H1 (cell line): ENCODE measurements around the gene PRKD1. TPM values are rescaled to one million over a fixed set of nuclear protein-coding genes. Genes with fewer than 3 reads are reported as not detected.

Experiments
- CTCF ChIA-PET: fragments of 300-600 bp; sonication (Branson Sonifier 250); formaldehyde crosslinking; loops from one replicate; lab custom pipeline; 2021; ENCODE audit not compliant: partially characterized antibody; lab: Charles Lee
- POLR2A ChIA-PET: fragments of 300-600 bp; sonication (Branson Sonifier 250); formaldehyde crosslinking; loops from one replicate; lab custom pipeline; 2021; ENCODE audit warnings: inconsistent platforms; ENCODE audit not compliant: partially characterized antibody; lab: Charles Lee
- DNase-seq, 2 experiments: peaks; one replicate each; pipeline versions ENCODE4 v3.0.0 to v3.0.0-alpha.2; 2010 to 2022; ENCODE audit warnings: low spot score in 2 of 2, low read depth in 1 of 2, mixed read lengths in 1 of 2
- FAIRE-seq: peaks from 2 replicates; lab custom pipeline; 2011; peaks lifted over from hg19 to GRCh38; lab: Jason Lieb, UNC
- H2AFZ ChIP-seq: 2 replicates; pipeline ENCODE4 v1.8.1; 2012; ENCODE audit warnings: low read length, inconsistent platforms
- H2AK5ac ChIP-seq: 2 replicates; pipeline ENCODE4 v1.6.1; 2013; ENCODE audit warnings: low read depth, low read length
- H2BK120ac ChIP-seq: replicated peaks from 2 replicates; pipeline ENCODE3; 2013; ENCODE audit warnings: low read depth, low read length, inconsistent platforms
- H2BK12ac ChIP-seq: 2 replicates; pipeline ENCODE4 v1.6.1; 2013; ENCODE audit warnings: low read depth, low read length
- H2BK15ac ChIP-seq: 2 replicates; pipeline ENCODE4 v1.6.1; 2013; ENCODE audit warnings: low read length
- H2BK20ac ChIP-seq: 2 replicates; pipeline ENCODE4 v1.6.1; 2013; ENCODE audit warnings: low read length
- H2BK5ac ChIP-seq: 2 replicates; pipeline ENCODE4 v1.6.1; 2013; ENCODE audit warnings: low read depth, low read length
- H3K14ac ChIP-seq: 2 replicates; pipeline ENCODE4 v1.6.1; 2013; ENCODE audit warnings: inconsistent platforms; ENCODE audit not compliant: insufficient read length
- H3K18ac ChIP-seq: 2 replicates; pipeline ENCODE4 v1.6.1; 2013; ENCODE audit warnings: low read length; ENCODE audit errors: extremely low read depth
- H3K23ac ChIP-seq: 2 replicates; pipeline ENCODE4 v1.6.1; 2013; ENCODE audit warnings: inconsistent platforms; ENCODE audit not compliant: insufficient read length
- H3K23me2 ChIP-seq: 2 replicates; pipeline ENCODE4 v1.6.1; 2013; ENCODE audit warnings: low read depth, low read length
- H3K27ac ChIP-seq: 2 replicates; pipeline ENCODE4 v1.6.1; 2011; ENCODE audit warnings: low read depth, low read length, inconsistent platforms
- H3K27me3 ChIP-seq, 4 experiments: replicated peaks in 1 of 4; 1 replicate in 1 of 4; 2 replicates in 3 of 4; pipeline versions ENCODE4 v1.6.1 to v1.8.1; 2011 to 2013; ENCODE audit warnings: low read length in 3 of 4, mild to moderate bottlenecking in 3 of 4, inconsistent platforms in 2 of 4, mixed read lengths in 2 of 4, moderate library complexity in 1 of 4; ENCODE audit not compliant: control insufficient read depth in 3 of 4, insufficient read depth in 3 of 4; ENCODE audit errors: extremely low read depth in 1 of 4
- H3K36me3 ChIP-seq, 4 experiments: 2 replicates each; pipeline versions ENCODE4 v1.6.1 to v1.8.1; 2011 to 2013; ENCODE audit warnings: mild to moderate bottlenecking in 4 of 4, low read length in 3 of 4, moderate library complexity in 2 of 4, control low read depth in 1 of 4, inconsistent platforms in 1 of 4; ENCODE audit not compliant: insufficient read depth in 4 of 4, control insufficient read depth in 2 of 4
- H3K4ac ChIP-seq: replicated peaks from 2 replicates; pipeline ENCODE3; 2013; ENCODE audit warnings: low read length, low read depth, mixed read lengths, inconsistent platforms; ENCODE audit not compliant: insufficient read length
- H3K4me1 ChIP-seq, 4 experiments: replicated peaks in 1 of 4; 1 replicate in 1 of 4; 2 replicates in 3 of 4; pipeline versions ENCODE4 v1.6.1 to v1.8.1; 2011 to 2013; ENCODE audit warnings: low read length in 3 of 4, inconsistent platforms in 2 of 4, mixed read lengths in 1 of 4; ENCODE audit not compliant: insufficient read depth in 4 of 4, control insufficient read depth in 3 of 4
- H3K4me2 ChIP-seq, 2 experiments: 2 replicates each; pipeline versions ENCODE4 v1.6.1 to v1.8.1; 2011 to 2013; ENCODE audit warnings: low read depth in 2 of 2, low read length in 2 of 2, control low read depth in 1 of 2, inconsistent platforms in 1 of 2, mild to moderate bottlenecking in 1 of 2; ENCODE audit not compliant: insufficient read depth in 1 of 2
- H3K4me3 ChIP-seq, 4 experiments: fragments of 200-600, 300-600 bp in 1 of 4; sonication (generic), shearing (Covaris generic), sonication (Bioruptor Twin) in 1 of 4; 2 replicates each; pipeline versions ENCODE4 v1.5.1 to v1.8.1; 2011 to 2016; ENCODE audit warnings: low read length in 4 of 4, low read depth in 3 of 4, control low read depth in 2 of 4, inconsistent platforms in 2 of 4, mild to moderate bottlenecking in 2 of 4, mixed read lengths in 1 of 4, moderate library complexity in 1 of 4; ENCODE audit not compliant: insufficient read depth in 2 of 4; ENCODE audit errors: extremely low read depth in 1 of 4
- H3K56ac ChIP-seq: replicated peaks from 2 replicates; pipeline ENCODE3; 2013; ENCODE audit warnings: low read depth, mild to moderate bottlenecking, mixed read lengths, low read length, inconsistent platforms; ENCODE audit not compliant: insufficient read length
- H3K79me1 ChIP-seq: 2 replicates; pipeline ENCODE4 v1.6.1; 2013; ENCODE audit warnings: low read depth, low read length, control low read depth
- H3K79me2 ChIP-seq, 2 experiments: 2 replicates each; pipeline versions ENCODE4 v1.6.1 to v1.8.1; 2012 to 2013; ENCODE audit warnings: low read length in 2 of 2, mild to moderate bottlenecking in 2 of 2, inconsistent platforms in 1 of 2; ENCODE audit not compliant: insufficient read depth in 2 of 2, control insufficient read depth in 1 of 2
- H3K9ac ChIP-seq, 4 experiments: replicated peaks in 1 of 4; 1 replicate in 1 of 4; 2 replicates in 3 of 4; pipeline versions ENCODE4 v1.6.1 to v1.8.1; 2011 to 2013; ENCODE audit warnings: low read depth in 3 of 4, low read length in 3 of 4, control low read depth in 2 of 4, mild to moderate bottlenecking in 2 of 4, moderate library complexity in 2 of 4, inconsistent platforms in 1 of 4; ENCODE audit errors: extremely low read depth in 1 of 4
- H3K9me3 ChIP-seq, 2 experiments: 2 replicates each; pipeline versions ENCODE4 v1.6.1 to v1.8.1; 2012 to 2013; ENCODE audit warnings: mild to moderate bottlenecking in 2 of 2, moderate library complexity in 2 of 2, control low read depth in 1 of 2, inconsistent platforms in 1 of 2, low read depth in 1 of 2, low read length in 1 of 2, mixed read lengths in 1 of 2; ENCODE audit not compliant: insufficient read depth in 2 of 2
- H4K20me1 ChIP-seq, 2 experiments: replicated peaks in 1 of 2; 2 replicates each; pipeline versions ENCODE3 to v1.8.1; 2011 to 2013; ENCODE audit warnings: inconsistent platforms in 2 of 2, low read length in 2 of 2, mild to moderate bottlenecking in 1 of 2; ENCODE audit not compliant: insufficient read depth in 2 of 2, control insufficient read depth in 1 of 2
- H4K5ac ChIP-seq: 2 replicates; pipeline ENCODE4 v1.6.1; 2013; ENCODE audit warnings: low read length, low read depth, mixed read lengths, inconsistent platforms; ENCODE audit not compliant: insufficient read length
- H4K8ac ChIP-seq: 2 replicates; pipeline ENCODE4 v1.8.0; 2013; ENCODE audit warnings: mild to moderate bottlenecking, moderate library complexity, low read length, inconsistent platforms; ENCODE audit not compliant: insufficient read depth; ENCODE audit errors: extremely low read depth
- H4K91ac ChIP-seq: replicated peaks from 2 replicates; pipeline ENCODE3; 2013; ENCODE audit warnings: low read length, mixed read lengths, inconsistent platforms; ENCODE audit not compliant: insufficient read length
- CBX8 ChIP-seq: fragments of 300-800, 300-1000 bp; sonication (generic); IDR thresholded peaks from 2 replicates; pipeline ENCODE4 v1.7.1; 2016; ENCODE audit warnings: low read depth, low read length, borderline replicate concordance
- CTBP2 ChIP-seq: IDR thresholded peaks from 2 replicates; pipeline ENCODE4 v1.7.0; 2011; ENCODE audit warnings: borderline replicate concordance, mild to moderate bottlenecking, moderate library complexity, mixed read lengths, low read length; ENCODE audit not compliant: insufficient read depth, insufficient read length
- EGR1 ChIP-seq: IDR thresholded peaks from 2 replicates; pipeline ENCODE4 v1.6.1; 2011; ENCODE audit warnings: low read depth, low read length, borderline replicate concordance
- HDAC2 ChIP-seq, 2 experiments: fragments of 300-600 bp in 1 of 2; sonication (generic) in 1 of 2; IDR thresholded peaks; 2 replicates each; pipeline ENCODE4 v1.6.1; 2011 to 2012; ENCODE audit warnings: low read depth in 2 of 2, low read length in 2 of 2, mild to moderate bottlenecking in 2 of 2, moderate library complexity in 2 of 2, borderline replicate concordance in 1 of 2, inconsistent platforms in 1 of 2
- JUND ChIP-seq: IDR thresholded peaks from 2 replicates; pipeline ENCODE4 v1.6.1; 2011; ENCODE audit warnings: mild to moderate bottlenecking, improper control_type of control experiment, low read length
- NANOG ChIP-seq: IDR thresholded peaks from 2 replicates; pipeline ENCODE4 v1.6.1; 2011; ENCODE audit warnings: low read length, low read depth, mild to moderate bottlenecking, inconsistent platforms; ENCODE audit not compliant: insufficient read depth, poor library complexity, severe bottlenecking
- SIN3A ChIP-seq, 2 experiments: IDR thresholded peaks in 1 of 2; conservative IDR thresholded peaks in 1 of 2; 2 replicates each; pipeline ENCODE4 v1.6.1; 2011 to 2012; ENCODE audit warnings: low read length in 2 of 2, improper control_type of control experiment in 1 of 2, low read depth in 1 of 2, mild to moderate bottlenecking in 1 of 2
- SUZ12 ChIP-seq: fragments of 200-600 bp; sonication (generic); IDR thresholded peaks from 2 replicates; pipeline ENCODE4 v1.6.1; 2012; ENCODE audit warnings: mild to moderate bottlenecking, inconsistent platforms, low read length, moderate library complexity, mixed read lengths
- TBP ChIP-seq: IDR thresholded peaks from 2 replicates; pipeline ENCODE4 v1.6.1; 2011; ENCODE audit warnings: low read depth, low read length, improper control_type of control experiment
- TCF12 ChIP-seq: IDR thresholded peaks from 2 replicates; pipeline ENCODE4 v1.6.1; 2011; ENCODE audit warnings: low read depth, mild to moderate bottlenecking, low read length
- WGBS, 2 experiments: shearing (Covaris generic) in 1 of 2; methylation state at CpG; one replicate each; pipeline versions ENCODE4 v1.1.6 to v1.1.7; 2013 to 2015; ENCODE audit warnings: low lambda C conversion rate in 2 of 2, mixed read lengths in 2 of 2, inconsistent platforms in 1 of 2, low coverage in 1 of 2, missing lambda C conversion rate in 1 of 2; ENCODE audit not compliant: insufficient replicate concordance in 2 of 2, insufficient coverage in 1 of 2, insufficient read length in 1 of 2; ENCODE audit errors: extremely low coverage in 1 of 2, missing lambda C conversion rate in 1 of 2; 5-methylcytosine and 5-hydroxymethylcytosine counted together
- polyA plus RNA-seq, 7 experiments: library from polyadenylated mRNA; depleted of rRNA in 3 of 7; stranded (reverse) in 5 of 7; unstranded in 2 of 7; fragments of >200 nt in 5 of 7; fragments of 200-250 nt in 2 of 7; gene quantifications; 1 replicate in 5 of 7; 2 replicates in 1 of 7; 4 replicates in 1 of 7; pipeline versions ENCODE4 v1.2.1 to v1.2.3, GENCODE V29; 2011 to 2013; ENCODE audit warnings: missing spikeins in 2 of 7, mixed read lengths in 2 of 7
- total RNA-seq: library from RNA; stranded (reverse); fragmentation: NEBNext Ultra II Directional; extraction: Animal tissue kit (Norgen Biotek cat#: 25700); gene quantifications from 2 replicates; pipeline ENCODE4 v1.2.1, GENCODE V29; 2021
- TF ChIP-seq, protein P1 (sequence below): IDR thresholded peaks from 2 replicates; pipeline ENCODE4 v1.6.1; 2011; ENCODE audit warnings: low read depth, mild to moderate bottlenecking, low read length; ENCODE audit not compliant: insufficient read depth

The PRKD1 gene
- total and polyA plus RNA-seq, 2 of the 8 experiments (the other 6 are each of a cell fraction or from before 2014, with no cell fraction given): 3.6 to 6.8 TPM

DNA sequence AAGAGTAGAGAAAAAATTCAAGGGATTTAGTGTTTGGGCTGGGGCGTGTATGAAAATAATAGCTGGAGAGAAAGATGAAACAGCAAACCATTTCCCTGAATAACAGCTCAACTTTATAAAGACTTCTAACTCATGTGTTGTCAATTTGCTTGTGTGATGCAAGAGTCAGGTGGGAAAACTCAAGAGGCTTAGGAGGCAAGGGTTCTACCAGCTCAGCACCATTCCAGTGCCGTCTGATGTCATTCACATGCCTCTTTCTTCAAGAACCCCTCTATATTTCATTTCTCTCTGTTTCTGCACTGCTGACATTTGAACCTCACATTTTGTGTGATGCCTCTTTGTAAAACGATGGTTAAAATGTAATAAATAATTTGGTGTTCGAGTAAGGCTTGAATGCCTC, 192.2 kb downstream of the PRKD1 start:
- no peak overlapping the region for H2AFZ ChIP-seq
- H2BK5ac ChIP-seq: no peak overlapping the region
- H3K23me2 ChIP-seq: no peaks in the 10 kb centered on the region
- H3K56ac ChIP-seq: no peak overlapping the region
- H2BK15ac ChIP-seq: no peak overlapping the region
- H3K9ac ChIP-seq: no peak overlapping the region
- no peaks in the 10 kb centered on the region for H3K9me3 ChIP-seq
- DNase-seq (no peak), FAIRE-seq (no peak)
- no peak overlapping the region for H3K14ac ChIP-seq
- H4K20me1 ChIP-seq: no peaks in the 10 kb centered on the region
- H3K18ac ChIP-seq: no peak overlapping the region
- 87% methylated on average over 4 of the region's 4 CpGs; no CpG with 5 or more reads in 1 of the 2 experiments for WGBS, 2 experiments
- no peak overlapping the region for H4K5ac ChIP-seq
- no peak overlapping the region for H3K4me3 ChIP-seq
- no peaks in the 10 kb centered on the region for H3K36me3 ChIP-seq
- H4K91ac ChIP-seq: no peak overlapping the region
- H2BK120ac ChIP-seq: no peak overlapping the region
- H3K27me3 ChIP-seq: no peaks in the 10 kb centered on the region
- no peaks in the 10 kb centered on the region for H3K79me2 ChIP-seq
- H3K4me1 ChIP-seq: peaks cover 0 to 13% (median under 1%) of the 10 kb centered on the region in 4 experiments; a peak in 1 of 7 replicates
- H3K4ac ChIP-seq: no peak overlapping the region
- no peak overlapping the region for H4K8ac ChIP-seq
- no peak overlapping the region for H3K4me2 ChIP-seq
- H3K79me1 ChIP-seq: no peaks in the 10 kb centered on the region
- no peak overlapping the region for H2BK20ac ChIP-seq
- no peak overlapping the region for H3K27ac ChIP-seq
- no peak overlapping the region for H2BK12ac ChIP-seq
- ChIA-PET CTCF (interaction anchor here (0.9 kb wide), 1 partner anchor 92 kb away, joined by 3 read pairs; no protein-coding TSS in a partner anchor), POLR2A (no interaction called here)
- no peak overlapping the region for H3K23ac ChIP-seq
- H2AK5ac ChIP-seq: no peak overlapping the region
- TF ChIP-seq HDAC2 (IDR thresholded peaks at IDR 0.05; ENCODE audit: borderline replicate concordance in 1 of 2, low read depth in 2 of 2, low read length in 2 of 2) (no peak), TCF12 (no peak), SIN3A (conservative IDR thresholded peaks at IDR 0.05 in 1 of 2, IDR thresholded peaks at IDR 0.05 in 1 of 2; ENCODE audit: low read depth in 1 of 2, low read length in 2 of 2) (no peak), JUND (no peak), EGR1 (no peak), TBP (no peak), NANOG (no peak), SUZ12 (no peak), CBX8 (no peak), CTBP2 (no peak)
- TF ChIP-seq, protein P1, sequence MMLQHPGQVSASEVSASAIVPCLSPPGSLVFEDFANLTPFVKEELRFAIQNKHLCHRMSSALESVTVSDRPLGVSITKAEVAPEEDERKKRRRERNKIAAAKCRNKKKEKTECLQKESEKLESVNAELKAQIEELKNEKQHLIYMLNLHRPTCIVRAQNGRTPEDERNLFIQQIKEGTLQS: no peak
